ENCODE data around the gene CAMK1D. TPM values are rescaled to one million over a fixed set of nuclear protein-coding genes. Genes with fewer than 3 reads are reported as not detected.

The CAMK1D gene
- total and polyA plus RNA-seq, 2 experiments from 2014 or later, result 4.6 to 7.2 TPM

DNA sequence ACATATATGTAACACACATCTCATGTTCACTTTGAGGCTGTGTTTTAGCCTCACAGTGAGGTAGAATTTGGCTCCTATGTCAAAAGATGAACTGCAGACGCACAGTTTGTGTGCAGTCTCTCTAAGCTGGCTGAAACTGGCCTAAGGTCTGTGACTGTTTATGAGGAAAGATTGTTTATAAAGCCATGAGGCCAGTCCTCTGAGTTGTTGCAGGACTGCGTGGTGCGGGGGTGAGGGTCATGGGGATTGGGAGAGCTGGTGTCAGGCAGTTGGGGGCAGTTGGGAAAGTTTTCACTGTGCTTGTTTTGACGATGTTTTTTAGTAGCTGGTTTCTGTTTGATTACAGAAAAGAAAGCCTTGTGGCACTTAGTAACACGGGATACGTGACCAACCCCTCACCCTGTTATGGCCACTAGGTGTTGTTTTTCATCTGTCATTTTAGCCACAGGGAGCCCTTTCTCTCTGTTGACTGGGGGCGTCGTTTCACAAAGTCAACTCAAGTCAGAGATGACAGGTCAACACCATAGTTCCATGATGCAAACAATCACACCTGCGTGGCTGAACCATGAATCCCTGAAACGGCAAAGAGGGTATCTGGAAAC lies 341.3 kb downstream of the CAMK1D start (continued):
- TF ChIP-seq, protein P1, sequence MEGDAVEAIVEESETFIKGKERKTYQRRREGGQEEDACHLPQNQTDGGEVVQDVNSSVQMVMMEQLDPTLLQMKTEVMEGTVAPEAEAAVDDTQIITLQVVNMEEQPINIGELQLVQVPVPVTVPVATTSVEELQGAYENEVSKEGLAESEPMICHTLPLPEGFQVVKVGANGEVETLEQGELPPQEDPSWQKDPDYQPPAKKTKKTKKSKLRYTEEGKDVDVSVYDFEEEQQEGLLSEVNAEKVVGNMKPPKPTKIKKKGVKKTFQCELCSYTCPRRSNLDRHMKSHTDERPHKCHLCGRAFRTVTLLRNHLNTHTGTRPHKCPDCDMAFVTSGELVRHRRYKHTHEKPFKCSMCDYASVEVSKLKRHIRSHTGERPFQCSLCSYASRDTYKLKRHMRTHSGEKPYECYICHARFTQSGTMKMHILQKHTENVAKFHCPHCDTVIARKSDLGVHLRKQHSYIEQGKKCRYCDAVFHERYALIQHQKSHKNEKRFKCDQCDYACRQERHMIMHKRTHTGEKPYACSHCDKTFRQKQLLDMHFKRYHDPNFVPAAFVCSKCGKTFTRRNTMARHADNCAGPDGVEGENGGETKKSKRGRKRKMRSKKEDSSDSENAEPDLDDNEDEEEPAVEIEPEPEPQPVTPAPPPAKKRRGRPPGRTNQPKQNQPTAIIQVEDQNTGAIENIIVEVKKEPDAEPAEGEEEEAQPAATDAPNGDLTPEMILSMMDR (conservative IDR thresholded peaks at IDR 0.05; ENCODE audit: low read depth in 2 of 2), result no peak
- TF ChIP-seq, protein P2, sequence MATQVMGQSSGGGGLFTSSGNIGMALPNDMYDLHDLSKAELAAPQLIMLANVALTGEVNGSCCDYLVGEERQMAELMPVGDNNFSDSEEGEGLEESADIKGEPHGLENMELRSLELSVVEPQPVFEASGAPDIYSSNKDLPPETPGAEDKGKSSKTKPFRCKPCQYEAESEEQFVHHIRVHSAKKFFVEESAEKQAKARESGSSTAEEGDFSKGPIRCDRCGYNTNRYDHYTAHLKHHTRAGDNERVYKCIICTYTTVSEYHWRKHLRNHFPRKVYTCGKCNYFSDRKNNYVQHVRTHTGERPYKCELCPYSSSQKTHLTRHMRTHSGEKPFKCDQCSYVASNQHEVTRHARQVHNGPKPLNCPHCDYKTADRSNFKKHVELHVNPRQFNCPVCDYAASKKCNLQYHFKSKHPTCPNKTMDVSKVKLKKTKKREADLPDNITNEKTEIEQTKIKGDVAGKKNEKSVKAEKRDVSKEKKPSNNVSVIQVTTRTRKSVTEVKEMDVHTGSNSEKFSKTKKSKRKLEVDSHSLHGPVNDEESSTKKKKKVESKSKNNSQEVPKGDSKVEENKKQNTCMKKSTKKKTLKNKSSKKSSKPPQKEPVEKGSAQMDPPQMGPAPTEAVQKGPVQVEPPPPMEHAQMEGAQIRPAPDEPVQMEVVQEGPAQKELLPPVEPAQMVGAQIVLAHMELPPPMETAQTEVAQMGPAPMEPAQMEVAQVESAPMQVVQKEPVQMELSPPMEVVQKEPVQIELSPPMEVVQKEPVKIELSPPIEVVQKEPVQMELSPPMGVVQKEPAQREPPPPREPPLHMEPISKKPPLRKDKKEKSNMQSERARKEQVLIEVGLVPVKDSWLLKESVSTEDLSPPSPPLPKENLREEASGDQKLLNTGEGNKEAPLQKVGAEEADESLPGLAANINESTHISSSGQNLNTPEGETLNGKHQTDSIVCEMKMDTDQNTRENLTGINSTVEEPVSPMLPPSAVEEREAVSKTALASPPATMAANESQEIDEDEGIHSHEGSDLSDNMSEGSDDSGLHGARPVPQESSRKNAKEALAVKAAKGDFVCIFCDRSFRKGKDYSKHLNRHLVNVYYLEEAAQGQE (IDR thresholded peaks at IDR 0.05; ENCODE audit: unreplicated experiment), result no peak
- TF ChIP-seq EZH2 (IDR thresholded peaks at IDR 0.05; ENCODE audit: low read depth, unreplicated experiment) (no peak), ZNF331 (CRISPR knock-in tag; IDR thresholded peaks at IDR 0.05; ENCODE audit: low read depth) (no peak)

DNA sequence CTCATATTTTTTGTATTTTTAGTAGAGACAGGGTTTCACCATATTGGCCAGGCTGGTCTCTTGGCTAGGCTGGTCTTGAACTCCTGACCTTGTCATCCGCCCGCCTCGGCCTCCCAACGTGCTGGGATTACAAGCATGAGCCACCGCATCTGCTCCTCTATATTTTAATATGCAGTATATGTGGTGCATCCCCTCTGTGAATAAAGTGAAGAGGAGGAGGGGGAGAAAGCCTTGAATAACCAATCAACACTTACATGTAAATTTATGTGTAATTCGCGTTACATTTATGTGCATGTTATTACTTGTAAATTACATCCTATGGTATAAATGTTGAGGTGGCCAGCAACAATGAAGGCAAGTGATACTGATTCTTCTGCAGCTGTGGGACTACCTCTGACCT lies 342.2 kb downstream of the CAMK1D start:
- H3K36me3 Mint-ChIP-seq (ENCODE audit: low read depth), result no peaks in the 10 kb centered on the region
- Histone ChIP-seq H3K4me2 (no peak overlapping the region), H3F3A (replicated peaks; ENCODE audit: low read depth) (no peaks in the 10 kb centered on the region), H3K27me3 (ENCODE audit: insufficient read depth) (no peaks in the 10 kb centered on the region), H3K9me2 (ENCODE audit: insufficient read depth) (no peaks in the 10 kb centered on the region), H3K4me1 (ENCODE audit: insufficient read depth) (no peaks in the 10 kb centered on the region), H3K4me3 (no peak overlapping the region), H2AFZ (no peak overlapping the region), H3K36me3 (ENCODE audit: insufficient read depth) (no peaks in the 10 kb centered on the region), H3K79me2 (replicated peaks; ENCODE audit: insufficient read depth) (no peaks in the 10 kb centered on the region), H4K20me1 (replicated peaks; ENCODE audit: insufficient read depth) (no peaks in the 10 kb centered on the region), H3K27ac (ENCODE audit: low read depth) (no peak overlapping the region)
- no peaks in the 10 kb centered on the region for H3K9me3 Mint-ChIP-seq
- peaks cover 4% of the 10 kb centered on the region; the same call in 2 of the 3 replicates for H3K4me1 Mint-ChIP-seq
- no peak overlapping the region for H3K4me3 Mint-ChIP-seq
- ATAC-seq, result no peak
- DNase-seq (ENCODE audit: low spot score), result no peak
- no peaks in the 10 kb centered on the region for H3K27me3 Mint-ChIP-seq (ENCODE audit: insufficient read depth, low read depth, poor library complexity)
- TF ChIP-seq ZNF331 (CRISPR knock-in tag; IDR thresholded peaks at IDR 0.05; ENCODE audit: low read depth), result no peak
- TF ChIP-seq EZH2phosphoT487 (IDR thresholded peaks at IDR 0.05; ENCODE audit: unreplicated experiment), result no peak
- TF ChIP-seq, protein P2 (IDR thresholded peaks at IDR 0.05; ENCODE audit: unreplicated experiment), result no peak
- TF ChIP-seq POLR2AphosphoS5 (IDR thresholded peaks at IDR 0.05; ENCODE audit: low read depth), result no peak
- no peak for TF ChIP-seq EZH2 (IDR thresholded peaks at IDR 0.05; ENCODE audit: low read depth, unreplicated experiment)
- no peak for TF ChIP-seq ZNF114 (CRISPR knock-in tag; IDR thresholded peaks at IDR 0.05)
- H3K27ac Mint-ChIP-seq, result no peak overlapping the region
